Measurements from ENCODE around the gene STAG1. TPM values are rescaled to one million over a fixed set of nuclear protein-coding genes. Genes with fewer than 3 reads are reported as not detected.

The STAG1 gene
- total RNA-seq, 6 experiments from 2014 or later = 33.7 to 45.3 (median 43.8) TPM

GRCh38 chr3:136696797-136697196 is 55.4 kb downstream of the STAG1 start:
- DNase-seq = no peak
- Mint-ChIP-seq H3K27me3 (ENCODE audit: insufficient read depth) (no peaks in the 10 kb centered on the region), H3K4me3 (no peak overlapping the region), H3K27ac (no peak overlapping the region), H3K4me1 (ENCODE audit: low read depth) (peaks cover 42% of the 10 kb centered on the region), H3K36me3 (ENCODE audit: low read depth) (peaks cover 21% of the 10 kb centered on the region), H3K9me3 (no peaks in the 10 kb centered on the region; the same call in 1 of the 2 replicates)
- TF ChIP-seq CTCF (IDR thresholded peaks at IDR 0.05) = no peak

- peaks cover 36% of the 10 kb centered on the region for H3K4me1 Mint-ChIP-seq (ENCODE audit: low read depth)
- H3K36me3 Mint-ChIP-seq (ENCODE audit: low read depth) = peaks cover 16% of the 10 kb centered on the region
- DNase-seq = no peak
- no peaks in the 10 kb centered on the region for H3K27me3 Mint-ChIP-seq (ENCODE audit: insufficient read depth)
- TF ChIP-seq CTCF (IDR thresholded peaks at IDR 0.05) = no peak
- no peaks in the 10 kb centered on the region; the same call in 1 of the 2 replicates for H3K9me3 Mint-ChIP-seq
- H3K4me3 Mint-ChIP-seq = no peak overlapping the region
- no peak overlapping the region for H3K27ac Mint-ChIP-seq
These were observed 57.9 kb downstream of the STAG1 start for GRCh38 chr3:136694321-136694720.

GRCh38 chr3:136690599-136690998 is 61.6 kb downstream of the STAG1 start:
- Mint-ChIP-seq H3K27me3 (ENCODE audit: insufficient read depth) (no peaks in the 10 kb centered on the region), H3K4me3 (no peak overlapping the region), H3K9me3 (no peaks in the 10 kb centered on the region; the same call in 1 of the 2 replicates), H3K4me1 (ENCODE audit: low read depth) (peaks cover 5% of the 10 kb centered on the region; the same call in 1 of the 2 replicates), H3K36me3 (ENCODE audit: low read depth) (peaks cover 11% of the 10 kb centered on the region), H3K27ac (no peak overlapping the region)
- no peak for TF ChIP-seq CTCF (IDR thresholded peaks at IDR 0.05)
- no peak for DNase-seq

- no peaks in the 10 kb centered on the region for H3K9me3 Mint-ChIP-seq
- H3K4me3 Mint-ChIP-seq = no peak overlapping the region
- H3K4me1 Mint-ChIP-seq (ENCODE audit: low read depth) = no peaks in the 10 kb centered on the region
- no peak overlapping the region for H3K27ac Mint-ChIP-seq
- no peak for TF ChIP-seq CTCF (IDR thresholded peaks at IDR 0.05)
- no peaks in the 10 kb centered on the region; the same call in 1 of the 2 replicates for H3K27me3 Mint-ChIP-seq (ENCODE audit: insufficient read depth)
- no peak for DNase-seq
- H3K36me3 Mint-ChIP-seq (ENCODE audit: low read depth) = peaks cover 23% of the 10 kb centered on the region
These were observed 66.3 kb downstream of the STAG1 start for GRCh38 chr3:136685882-136686281.

GRCh38 chr3:136682740-136683312 is 69.4 kb downstream of the STAG1 start:
- no peak overlapping the region for H3K27ac Mint-ChIP-seq
- DNase-seq = no peak
- no peaks in the 10 kb centered on the region for H3K9me3 Mint-ChIP-seq
- no peaks in the 10 kb centered on the region; the same call in 1 of the 2 replicates for H3K4me1 Mint-ChIP-seq (ENCODE audit: low read depth)
- no peak for TF ChIP-seq CTCF (IDR thresholded peaks at IDR 0.05)
- no peaks in the 10 kb centered on the region; the same call in 1 of the 2 replicates for H3K27me3 Mint-ChIP-seq (ENCODE audit: insufficient read depth)
- peaks cover 19% of the 10 kb centered on the region for H3K36me3 Mint-ChIP-seq (ENCODE audit: low read depth)
- H3K4me3 Mint-ChIP-seq = no peak overlapping the region

Measured in HFFc6 (cell line).